A549 (cell line): ENCODE results near the gene LAP3. TPM values are rescaled to one million over a fixed set of nuclear protein-coding genes. Genes with fewer than 3 reads are reported as not detected.

ENCODE experiments used
- ATAC-seq, 2 experiments: fragments of 200-7000 bp in 1 of 2; fragments of >200 bp in 1 of 2; cut with Nextera tagmentation in 1 of 2; cut with Tn5 transposase in 1 of 2; 3 replicates each; pipeline versions ENCODE4 v1.8.0 to v1.9.1; 2018 to 2020; ENCODE audit warnings: mild to moderate bottlenecking in 1 of 2, moderate library complexity in 1 of 2
- CTCF ChIA-PET: fragments of 300-600 bp; sonication (Branson Sonifier 250); formaldehyde crosslinking; extraction: SDS; loops from one replicate; lab custom pipeline; 2021; ENCODE audit warnings: antibody characterized with exemption, inconsistent platforms; lab: Yijun Ruan, JAX
- POLR2A ChIA-PET: fragments of 350-600 bp; formaldehyde crosslinking; extraction: SDS; loops from one replicate; lab custom pipeline; 2021; ENCODE audit warnings: antibody characterized with exemption, inconsistent platforms; lab: Yijun Ruan, JAX
- DNase-seq, 2 experiments: peaks; one replicate each; pipeline versions ENCODE4 v3.0.0 to v3.0.0-alpha.2; 2011 to 2016; ENCODE audit warnings: low read depth in 1 of 2, low spot score in 1 of 2
- FAIRE-seq: peaks from 2 replicates; lab custom pipeline; 2011; peaks lifted over from hg19 to GRCh38; lab: Jason Lieb, UNC
- H3K27ac ChIP-seq, 2 experiments: fragments of >200 bp; sonication (Bioruptor Twin); formaldehyde crosslinking; 3 replicates each; pipeline ENCODE4 v1.5.1; 2016 to 2017
- H3K4me1 ChIP-seq: fragments of >200 bp; sonication (Bioruptor Twin); formaldehyde crosslinking; 3 replicates; pipeline ENCODE4 v1.6.1; 2016
- H3K4me2 ChIP-seq: fragments of >200 bp; sonication (Bioruptor Twin); formaldehyde crosslinking; 3 replicates; pipeline ENCODE4 v1.6.1; 2016
- H3K4me3 ChIP-seq: fragments of >200 bp; sonication (Bioruptor Twin); formaldehyde crosslinking; 3 replicates; pipeline ENCODE4 v1.5.1; 2016
- H3K9me3 ChIP-seq: fragments of >200 bp; sonication (Bioruptor Twin); formaldehyde crosslinking; 3 replicates; pipeline ENCODE4 v1.6.1; 2016
- ATOH8 ChIP-seq: fragments of 250-450 bp; sonication (Bioruptor Pico); IDR thresholded peaks from 2 replicates; pipeline ENCODE4 v1.5.0; 2020; ENCODE audit warnings: low read depth, mild to moderate bottlenecking, moderate library complexity
- CHD2 ChIP-seq: fragments of 150-350 bp; IDR thresholded peaks from 2 replicates; pipeline ENCODE4 v1.6.1; 2014; ENCODE audit warnings: low read length; ENCODE audit not compliant: partially characterized antibody
- CHD4 ChIP-seq: fragments of 200-600 bp; sonication (generic); IDR thresholded peaks from 2 replicates; pipeline ENCODE4 v1.6.1; 2016; ENCODE audit warnings: antibody characterized with exemption, mild to moderate bottlenecking, borderline replicate concordance
- CTCF ChIP-seq: fragments of >200 bp; sonication (Bioruptor Twin); formaldehyde crosslinking; IDR thresholded peaks from 3 replicates; pipeline ENCODE4 v1.5.1; 2016
- ELK1 ChIP-seq: fragments of 150-350 bp; IDR thresholded peaks from 2 replicates; pipeline ENCODE4 v1.6.1; 2014; ENCODE audit warnings: low read depth, mild to moderate bottlenecking, low read length
- ESRRA ChIP-seq: fragments of 150-350 bp; IDR thresholded peaks from 2 replicates; pipeline ENCODE4 v1.6.1; 2014; ENCODE audit warnings: mild to moderate bottlenecking, low read length, borderline replicate concordance
- FOSB ChIP-seq: fragments of 250-450 bp; sonication (Bioruptor Pico); IDR thresholded peaks from 2 replicates; pipeline ENCODE4 v1.5.0; 2020; ENCODE audit warnings: mild to moderate bottlenecking, moderate library complexity
- FOSL2 ChIP-seq, 2 experiments: fragments of 450-650 bp in 1 of 2; fragments of >200 bp in 1 of 2; sonication (Bioruptor Twin) in 1 of 2; formaldehyde crosslinking; IDR thresholded peaks; 2 replicates each; pipeline versions ENCODE4 v1.5.0 to v1.6.1; 2016 to 2020; ENCODE audit warnings: mild to moderate bottlenecking in 1 of 2, moderate library complexity in 1 of 2
- HDAC2 ChIP-seq: fragments of 200-600 bp; sonication (generic); IDR thresholded peaks from 2 replicates; pipeline ENCODE4 v1.6.1; 2016
- HES2 ChIP-seq: fragments of >200 bp; sonication (Bioruptor Twin); formaldehyde crosslinking; IDR thresholded peaks from 2 replicates; pipeline ENCODE4 v1.6.1; 2016
- HMGXB4 ChIP-seq: fragments of 250-450 bp; sonication (Bioruptor Pico); IDR thresholded peaks from 2 replicates; pipeline ENCODE4 v1.5.0; 2021; ENCODE audit warnings: mild to moderate bottlenecking, moderate library complexity, borderline replicate concordance
- HOXA7 ChIP-seq: fragments of 250-450 bp; sonication (Bioruptor Pico); IDR thresholded peaks from 2 replicates; pipeline ENCODE4 v1.5.0; 2020; ENCODE audit warnings: mild to moderate bottlenecking, moderate library complexity
- HOXB13 ChIP-seq: fragments of 250-450 bp; sonication (Bioruptor Pico); IDR thresholded peaks from 2 replicates; pipeline ENCODE4 v1.5.0; 2020; ENCODE audit warnings: low read depth, mild to moderate bottlenecking, moderate library complexity
- HOXB5 ChIP-seq: fragments of 250-450 bp; sonication (Bioruptor Pico); IDR thresholded peaks from 2 replicates; pipeline ENCODE4 v1.5.0; 2020; ENCODE audit warnings: mild to moderate bottlenecking, moderate library complexity
- KDM5A ChIP-seq: fragments of 200-600 bp; sonication (generic); IDR thresholded peaks from 2 replicates; pipeline ENCODE4 v1.6.1; 2016; ENCODE audit warnings: antibody characterized with exemption, mild to moderate bottlenecking
- MYC ChIP-seq: IDR thresholded peaks from 2 replicates; pipeline ENCODE4 v1.6.1; 2012; ENCODE audit warnings: mild to moderate bottlenecking, inconsistent platforms, low read length, improper control_type of control experiment, borderline replicate concordance
- NPAS2 ChIP-seq: fragments of 250-450 bp; sonication (Bioruptor Pico); IDR thresholded peaks from 2 replicates; pipeline ENCODE4 v1.8.0; 2022; ENCODE audit warnings: mild to moderate bottlenecking, moderate library complexity, borderline replicate concordance
- PBX3 ChIP-seq: IDR thresholded peaks from 2 replicates; pipeline ENCODE4 v1.6.1; 2012
- RAD21 ChIP-seq, 2 experiments: fragments of >200 bp in 1 of 2; sonication (Bioruptor Twin) in 1 of 2; formaldehyde crosslinking in 1 of 2; IDR thresholded peaks in 1 of 2; conservative IDR thresholded peaks in 1 of 2; 2 replicates in 1 of 2; 3 replicates in 1 of 2; pipeline ENCODE4 v1.6.1; 2012 to 2018; ENCODE audit warnings: inconsistent platforms in 1 of 2
- RCOR1 ChIP-seq: fragments of 150-350 bp; IDR thresholded peaks from 2 replicates; pipeline ENCODE4 v1.6.1; 2014; ENCODE audit warnings: antibody characterized with exemption, low read length, low read depth
- RNF2 ChIP-seq: fragments of 200-600 bp; sonication (generic); IDR thresholded peaks from 2 replicates; pipeline ENCODE4 v1.6.1; 2016; ENCODE audit warnings: low read depth, mild to moderate bottlenecking, antibody characterized with exemption, moderate library complexity, borderline replicate concordance
- SREBF2 ChIP-seq: fragments of 450-650 bp; IDR thresholded peaks from 2 replicates; pipeline ENCODE4 v1.6.1; 2014; ENCODE audit warnings: mild to moderate bottlenecking, moderate library complexity
- TFCP2L1 ChIP-seq: fragments of 250-450 bp; sonication (Bioruptor Pico); IDR thresholded peaks from 2 replicates; pipeline ENCODE4 v1.5.0; 2021; ENCODE audit warnings: mild to moderate bottlenecking
- ZNF302 ChIP-seq: fragments of 250-450 bp; sonication (Bioruptor Pico); IDR thresholded peaks from 2 replicates; pipeline ENCODE4 v1.9.0; 2021; ENCODE audit warnings: inconsistent platforms, mild to moderate bottlenecking, moderate library complexity
- ZSCAN20 ChIP-seq: fragments of 250-450 bp; sonication (Bioruptor Pico); IDR thresholded peaks from 2 replicates; pipeline ENCODE4 v1.8.0; 2022; ENCODE audit warnings: mild to moderate bottlenecking, moderate library complexity
- WGBS: methylation state at CpG from one replicate; pipeline ENCODE4 v1.1.6; 2017; ENCODE audit errors: missing lambda C conversion rate; 5-methylcytosine and 5-hydroxymethylcytosine counted together
- polyA plus RNA-seq, 4 experiments: library from polyadenylated mRNA; depleted of rRNA in 3 of 4; stranded (reverse); fragments of >200 nt; fragmentation: RNase III in 1 of 4; extraction: RNeasy Plus Mini Kit Qiagen cat#74134 plus additional on column Dnase treatment in 1 of 4; gene quantifications; 2 replicates in 3 of 4; 3 replicates in 1 of 4; pipeline ENCODE4 v1.2.3, GENCODE V29; 2011 to 2017

Gene LAP3
- polyA plus RNA-seq, 2 of the 4 experiments (the other 2 are of a cell fraction), result 38.6 to 46.2 TPM

- FAIRE-seq (no peak), DNase-seq (no peak), ATAC-seq (no peak)
- CTCF ChIA-PET, result interaction anchor here (0.9 to 1.2 kb wide), 2 partner anchors 13 to 35 kb away, joined by 3 read pairs; no protein-coding TSS in a partner anchor
- POLR2A ChIA-PET, result no interaction called here
- Histone ChIP-seq H3K4me1 (no peaks in the 10 kb centered on the region), H3K27ac (no peak overlapping the region), H3K4me2 (no peak overlapping the region)
- TF ChIP-seq RAD21 (conservative IDR thresholded peaks at IDR 0.05 in 1 of 2, IDR thresholded peaks at IDR 0.05 in 1 of 2) (no peak), CTCF (no peak), ESRRA (no peak), HOXA7 (CRISPR knock-in tag) (no peak), FOSB (CRISPR knock-in tag) (no peak), ELK1 (no peak), ATOH8 (CRISPR knock-in tag) (no peak), SREBF2 (no peak), HES2 (no peak), FOSL2 (IDR thresholded peaks at IDR 0.05) (no peak), FOSL2 (CRISPR knock-in tag; IDR thresholded peaks at IDR 0.05) (no peak), HDAC2 (no peak), CHD2 (no peak), RCOR1 (no peak), TFCP2L1 (CRISPR knock-in tag) (no peak), ZSCAN20 (CRISPR knock-in tag) (no peak)
- TF ChIP-seq, all 56 proteins: peak for 0
- Histone ChIP-seq H3K4me3 (no peak overlapping the region), H3K9me3 (no peaks in the 10 kb centered on the region)
- WGBS, result 76% methylated on average over 4 of the region's 4 CpGs
Measured at GRCh38 chr4:17583941-17584340, 6.9 kb downstream of the LAP3 start.

- ATAC-seq (no peak), DNase-seq (no peak)
- Histone ChIP-seq H3K4me2 (no peak overlapping the region), H3K27ac (no peak overlapping the region), H3K4me3 (no peak overlapping the region), H3K9me3 (no peaks in the 10 kb centered on the region), H3K4me1 (no peaks in the 10 kb centered on the region)
- ChIA-PET POLR2A (no interaction called here), CTCF (interaction anchor here (0.9 to 1.2 kb wide), 2 partner anchors 13 to 36 kb away, joined by 3 read pairs; no protein-coding TSS in a partner anchor)
- TF ChIP-seq ZNF302 (CRISPR knock-in tag) (no peak), HOXB13 (CRISPR knock-in tag) (no peak), KDM5A (no peak), MYC (no peak), HOXB5 (CRISPR knock-in tag) (no peak), FOSL2 (IDR thresholded peaks at IDR 0.05) (no peak), FOSL2 (CRISPR knock-in tag; IDR thresholded peaks at IDR 0.05) (no peak), PBX3 (no peak), NPAS2 (CRISPR knock-in tag) (no peak), CHD4 (no peak), RNF2 (no peak), HMGXB4 (CRISPR knock-in tag) (no peak)
- TF ChIP-seq, all 56 proteins: peak for 0
- WGBS, result 87% methylated on average over 10 of the region's 10 CpGs
- no peak for FAIRE-seq
Measured at GRCh38 chr4:17584521-17585213, 7.7 kb downstream of the LAP3 start.
